Measurements from ENCODE around the gene AMIGO1.

Gene AMIGO1, protein sequence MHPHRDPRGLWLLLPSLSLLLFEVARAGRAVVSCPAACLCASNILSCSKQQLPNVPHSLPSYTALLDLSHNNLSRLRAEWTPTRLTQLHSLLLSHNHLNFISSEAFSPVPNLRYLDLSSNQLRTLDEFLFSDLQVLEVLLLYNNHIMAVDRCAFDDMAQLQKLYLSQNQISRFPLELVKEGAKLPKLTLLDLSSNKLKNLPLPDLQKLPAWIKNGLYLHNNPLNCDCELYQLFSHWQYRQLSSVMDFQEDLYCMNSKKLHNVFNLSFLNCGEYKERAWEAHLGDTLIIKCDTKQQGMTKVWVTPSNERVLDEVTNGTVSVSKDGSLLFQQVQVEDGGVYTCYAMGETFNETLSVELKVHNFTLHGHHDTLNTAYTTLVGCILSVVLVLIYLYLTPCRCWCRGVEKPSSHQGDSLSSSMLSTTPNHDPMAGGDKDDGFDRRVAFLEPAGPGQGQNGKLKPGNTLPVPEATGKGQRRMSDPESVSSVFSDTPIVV

DNA sequence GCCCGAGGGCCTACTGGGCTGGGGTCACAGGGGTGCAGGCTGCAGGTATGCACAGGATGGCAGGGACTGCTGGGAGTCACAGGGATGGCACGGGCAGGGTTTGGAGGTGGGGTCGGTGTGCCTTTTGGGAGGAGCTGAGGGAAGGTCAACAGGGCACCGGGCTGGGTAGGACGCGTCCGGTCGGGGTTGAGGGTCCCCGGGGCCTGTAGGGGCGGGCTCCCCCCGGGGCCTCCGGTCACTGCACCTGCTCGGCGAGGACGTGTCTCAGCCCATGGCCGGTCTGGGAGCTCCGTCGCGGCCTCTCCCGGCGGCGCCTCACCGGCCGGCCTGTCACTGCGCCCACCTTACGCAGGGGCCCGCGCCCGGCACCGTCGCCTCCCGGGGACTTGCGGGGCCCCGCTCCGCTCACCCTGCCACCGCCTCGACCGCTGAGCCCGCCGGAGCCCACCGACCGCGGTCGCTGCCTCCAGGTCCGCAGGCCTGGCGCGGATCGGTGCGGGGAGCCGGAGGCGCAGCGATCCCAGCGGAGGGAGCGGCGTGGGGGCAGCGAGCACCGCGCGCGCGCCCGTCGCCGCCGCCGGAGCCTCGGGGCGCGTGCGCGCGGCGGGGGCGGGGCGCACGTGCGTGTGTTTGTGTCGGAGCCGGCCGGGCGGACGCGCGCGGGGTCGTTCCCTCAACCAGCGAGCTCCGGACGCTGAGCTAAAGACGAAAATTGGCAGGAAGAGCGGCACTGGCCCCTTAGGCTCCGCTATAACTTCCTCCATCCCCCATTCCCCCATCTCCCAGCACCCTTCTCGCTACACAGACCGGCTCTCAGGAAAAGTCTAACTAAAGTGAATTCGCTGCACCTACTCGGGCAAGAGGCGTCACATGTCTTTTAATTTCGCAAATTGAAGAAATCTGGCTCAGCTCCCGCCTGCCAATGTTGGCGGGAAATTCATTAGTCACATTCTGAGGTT, at the start of gene AMIGO1:
Gene AMIGO1, minus strand, starts transcription at position 552 of the 959 bp plus-strand sequence. CDS start 815 bp downstream, outside the sequence.
- no peak for DNase-seq (ENCODE audit: low spot score)

DNA sequence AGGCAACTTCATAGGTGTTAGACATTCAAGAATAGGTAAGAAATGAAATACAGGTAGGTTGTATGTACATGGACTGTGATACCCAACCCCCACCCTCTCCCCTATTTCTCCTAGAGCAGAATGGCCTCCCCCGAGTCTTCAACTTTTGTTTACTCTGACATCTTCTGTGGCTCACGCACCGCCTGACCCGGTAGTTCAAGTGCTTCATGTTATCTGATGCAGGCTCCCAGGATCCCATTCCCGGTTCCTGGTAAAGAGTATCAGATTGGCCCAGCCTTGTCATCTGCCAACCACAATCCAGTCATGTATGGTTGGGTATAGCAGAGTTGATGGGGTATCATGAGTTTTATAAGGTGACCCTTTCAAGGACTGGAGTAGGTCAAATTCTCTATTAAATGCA, 48.0 kb upstream of the AMIGO1 start:
- DNase-seq (ENCODE audit: low spot score): no peak

DNA sequence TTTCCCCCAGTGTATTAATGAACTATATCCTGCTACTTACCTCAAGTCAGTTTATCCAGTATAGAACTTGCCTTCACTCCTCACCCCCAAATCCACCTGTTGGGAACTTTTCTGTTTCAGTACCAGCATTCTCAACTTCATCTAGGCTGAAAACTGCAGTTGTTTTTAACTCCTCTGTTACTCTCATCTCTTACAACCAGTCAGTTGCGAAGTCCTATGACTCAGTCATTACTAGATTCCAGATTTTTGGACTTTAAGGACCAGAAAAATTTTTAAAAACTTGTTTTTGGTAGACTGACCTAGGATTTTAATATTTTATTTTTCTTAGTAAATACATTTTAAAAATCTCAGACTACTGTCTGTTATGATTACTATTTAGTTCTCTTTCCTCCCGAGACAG, 47.0 kb upstream of the AMIGO1 start:
- no peak for DNase-seq (ENCODE audit: low spot score)

DNA sequence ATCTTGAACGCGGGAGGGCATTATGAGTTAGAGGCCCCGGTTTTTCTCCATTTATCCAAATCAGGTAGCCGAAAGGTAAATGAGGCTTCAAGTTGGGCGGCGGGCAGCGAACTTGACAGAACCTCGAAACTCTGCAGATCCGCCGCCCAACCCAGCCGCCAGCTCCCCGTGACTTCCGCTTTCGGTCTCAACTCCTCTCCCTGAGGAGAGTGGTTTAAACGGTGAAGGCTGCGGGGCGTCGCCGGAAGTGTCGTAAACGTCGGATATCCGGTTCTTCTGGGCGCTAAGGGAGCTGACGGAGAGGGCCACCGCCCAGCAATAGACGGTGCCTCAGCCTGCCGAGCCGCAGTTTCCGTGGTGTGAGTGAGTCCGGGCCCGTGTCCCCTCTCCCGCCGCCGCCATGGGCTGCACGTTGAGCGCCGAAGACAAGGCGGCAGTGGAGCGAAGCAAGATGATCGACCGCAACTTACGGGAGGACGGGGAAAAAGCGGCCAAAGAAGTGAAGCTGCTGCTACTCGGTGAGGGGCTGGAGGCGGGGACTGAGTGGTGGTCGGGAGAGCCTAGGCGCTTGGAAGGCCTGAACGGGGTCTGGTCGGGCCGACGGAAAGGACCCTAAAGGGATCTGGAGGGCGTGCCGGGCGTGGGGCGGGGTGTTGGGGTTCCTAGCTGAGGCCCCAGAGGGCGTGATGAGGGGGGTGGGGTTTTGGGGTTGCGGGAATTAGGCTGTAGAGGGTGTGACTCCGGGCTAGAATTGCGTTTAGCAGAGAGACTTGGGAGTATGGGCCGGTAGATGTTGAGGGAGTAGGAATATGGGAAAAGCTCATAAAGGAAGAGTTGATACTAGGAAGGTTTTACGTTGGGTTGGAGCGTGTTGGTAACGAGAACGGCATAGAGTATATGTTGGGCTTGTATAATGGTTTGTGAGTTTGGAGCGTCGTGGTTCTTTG, 39.1 kb upstream of the AMIGO1 start, which contains the start of gene GNAI3:
Gene GNAI3, plus strand, starts transcription at position 295 of the 947 bp plus-strand sequence. Its CDS starts 106 bp downstream, at position 401.
- peak; percentile 94 for DNase-seq (ENCODE audit: low spot score)

DNA sequence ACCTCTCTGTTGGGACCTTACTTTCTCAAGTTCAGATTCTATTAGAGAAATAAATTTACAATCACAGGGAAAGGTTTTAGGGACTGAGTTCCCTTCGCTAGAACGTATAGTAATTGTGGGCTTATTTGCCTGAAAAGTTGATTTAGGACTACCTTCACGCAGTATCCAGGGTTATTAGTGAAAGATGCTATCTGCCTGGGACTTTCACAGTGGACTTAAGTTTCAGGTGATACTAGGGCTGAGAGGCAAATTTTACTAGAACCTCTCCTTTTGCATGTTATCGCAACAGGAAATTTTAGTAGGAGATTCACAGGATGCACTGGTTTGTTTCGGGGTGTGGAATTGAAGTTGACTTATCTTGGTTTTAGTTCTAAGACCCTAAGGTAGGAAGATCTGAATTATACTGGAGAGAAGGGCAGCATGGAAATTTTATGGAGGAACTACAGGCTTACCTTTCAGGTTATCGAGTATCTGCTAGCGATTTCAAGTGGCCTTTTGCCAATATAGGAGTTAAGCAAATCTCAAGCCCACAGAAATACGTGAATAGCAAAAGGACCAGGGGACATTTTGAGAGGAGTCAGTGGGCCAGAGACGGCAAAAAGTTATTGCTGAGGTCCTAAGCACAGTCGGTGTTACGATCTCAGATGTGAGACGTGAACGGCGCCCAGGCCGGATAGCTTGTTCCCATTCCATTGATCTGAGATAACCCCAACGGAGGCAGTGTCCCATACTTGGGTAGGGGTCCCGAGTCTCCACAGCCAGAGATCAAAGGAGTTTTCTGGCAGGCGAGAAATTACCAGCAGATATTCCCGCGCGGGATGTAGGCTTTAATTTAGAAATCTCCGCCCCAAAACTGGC, 38.2 kb upstream of the AMIGO1 start:
- peak; percentile 26 for DNase-seq (ENCODE audit: low spot score)

DNA sequence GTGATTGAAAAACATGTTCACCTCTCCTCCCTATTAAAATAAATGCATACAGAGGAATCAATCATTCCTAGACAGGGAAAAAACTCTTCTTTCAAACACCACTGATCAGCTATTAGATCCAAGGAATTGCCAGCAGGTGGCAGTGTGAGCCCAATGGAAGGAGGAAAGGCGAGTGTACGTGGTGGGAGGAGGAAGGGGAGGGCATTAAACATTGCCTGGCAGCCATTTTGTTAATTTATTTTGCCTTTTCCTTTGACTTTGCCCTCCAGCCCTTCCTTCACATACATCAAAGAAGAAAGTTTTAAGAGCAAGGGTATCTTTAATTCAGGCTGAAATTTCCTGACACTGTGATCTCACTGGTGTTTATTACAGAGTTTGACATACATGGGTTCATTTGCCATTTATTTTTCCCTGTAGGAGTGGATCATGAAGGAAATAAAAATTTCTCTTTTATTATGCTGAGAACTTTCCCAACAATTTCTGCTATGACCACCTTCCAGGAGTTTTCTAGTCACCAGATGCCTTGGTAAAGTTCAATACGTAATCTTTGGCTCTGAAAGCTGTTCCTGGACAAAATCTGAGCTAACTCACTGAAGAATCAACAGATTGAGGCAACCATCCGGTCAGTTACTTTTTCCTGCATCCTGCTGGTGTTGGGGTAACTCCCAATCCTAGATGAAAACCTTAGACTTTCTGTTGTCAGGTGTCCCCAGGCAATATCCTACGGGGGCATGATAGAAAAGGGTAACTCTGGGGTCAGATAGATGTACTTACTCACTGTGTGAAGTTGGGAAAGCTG, 37.0 kb upstream of the AMIGO1 start:
- peak; percentile 88 for DNase-seq (ENCODE audit: low spot score)

DNA sequence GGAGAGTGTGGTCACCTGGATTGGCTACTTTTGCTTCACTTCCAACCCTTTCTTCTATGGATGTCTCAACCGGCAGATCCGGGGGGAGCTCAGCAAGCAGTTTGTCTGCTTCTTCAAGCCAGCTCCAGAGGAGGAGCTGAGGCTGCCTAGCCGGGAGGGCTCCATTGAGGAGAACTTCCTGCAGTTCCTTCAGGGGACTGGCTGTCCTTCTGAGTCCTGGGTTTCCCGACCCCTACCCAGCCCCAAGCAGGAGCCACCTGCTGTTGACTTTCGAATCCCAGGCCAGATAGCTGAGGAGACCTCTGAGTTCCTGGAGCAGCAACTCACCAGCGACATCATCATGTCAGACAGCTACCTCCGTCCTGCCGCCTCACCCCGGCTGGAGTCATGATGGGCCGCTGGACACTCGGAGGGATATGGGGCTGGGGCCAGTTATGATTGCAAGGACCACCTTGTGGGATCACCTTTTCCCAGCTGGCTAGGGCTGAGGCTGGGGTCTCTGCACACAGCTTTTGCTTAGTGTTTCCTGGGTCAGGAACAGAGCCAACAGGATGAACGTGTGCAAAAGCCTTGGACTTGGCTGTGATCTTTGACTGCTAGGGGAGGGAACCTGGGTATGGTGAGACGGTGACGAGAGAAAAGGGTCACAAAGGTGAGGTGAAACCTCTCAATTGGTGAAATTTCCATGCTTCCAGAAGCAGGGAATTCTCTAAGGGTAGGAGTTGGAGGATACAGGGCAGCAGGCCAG, 34.6 kb upstream of the AMIGO1 start:
- no peak for DNase-seq (ENCODE audit: low spot score)

DNA sequence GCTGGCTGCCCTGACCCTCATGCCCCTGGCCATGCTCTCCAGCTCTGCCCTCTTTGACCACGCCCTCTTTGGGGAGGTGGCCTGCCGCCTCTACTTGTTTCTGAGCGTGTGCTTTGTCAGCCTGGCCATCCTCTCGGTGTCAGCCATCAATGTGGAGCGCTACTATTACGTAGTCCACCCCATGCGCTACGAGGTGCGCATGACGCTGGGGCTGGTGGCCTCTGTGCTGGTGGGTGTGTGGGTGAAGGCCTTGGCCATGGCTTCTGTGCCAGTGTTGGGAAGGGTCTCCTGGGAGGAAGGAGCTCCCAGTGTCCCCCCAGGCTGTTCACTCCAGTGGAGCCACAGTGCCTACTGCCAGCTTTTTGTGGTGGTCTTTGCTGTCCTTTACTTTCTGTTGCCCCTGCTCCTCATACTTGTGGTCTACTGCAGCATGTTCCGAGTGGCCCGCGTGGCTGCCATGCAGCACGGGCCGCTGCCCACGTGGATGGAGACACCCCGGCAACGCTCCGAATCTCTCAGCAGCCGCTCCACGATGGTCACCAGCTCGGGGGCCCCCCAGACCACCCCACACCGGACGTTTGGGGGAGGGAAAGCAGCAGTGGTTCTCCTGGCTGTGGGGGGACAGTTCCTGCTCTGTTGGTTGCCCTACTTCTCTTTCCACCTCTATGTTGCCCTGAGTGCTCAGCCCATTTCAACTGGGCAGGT, 33.9 kb upstream of the AMIGO1 start:
- no peak for DNase-seq (ENCODE audit: low spot score)

DNA sequence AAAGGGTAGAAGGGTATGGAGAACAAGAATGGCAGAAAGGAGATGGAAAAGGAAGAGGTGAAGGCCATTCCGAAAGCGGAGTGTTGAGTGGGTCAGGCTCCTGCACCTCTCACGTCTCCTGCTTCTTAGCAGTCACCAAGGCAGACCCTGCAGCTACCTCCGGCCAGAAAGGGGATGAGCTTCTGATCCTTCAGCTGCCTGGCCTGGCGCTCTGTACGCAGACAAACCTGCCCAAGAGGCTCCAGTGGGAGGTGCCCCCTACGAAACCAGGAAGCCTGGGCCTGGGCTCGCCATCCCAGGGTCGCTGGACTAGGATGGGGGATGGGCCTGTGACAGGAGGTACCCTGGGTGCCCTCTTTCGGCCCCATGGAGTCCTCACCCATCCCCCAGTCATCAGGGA, 33.1 kb upstream of the AMIGO1 start:
- no peak for DNase-seq (ENCODE audit: low spot score)

DNA sequence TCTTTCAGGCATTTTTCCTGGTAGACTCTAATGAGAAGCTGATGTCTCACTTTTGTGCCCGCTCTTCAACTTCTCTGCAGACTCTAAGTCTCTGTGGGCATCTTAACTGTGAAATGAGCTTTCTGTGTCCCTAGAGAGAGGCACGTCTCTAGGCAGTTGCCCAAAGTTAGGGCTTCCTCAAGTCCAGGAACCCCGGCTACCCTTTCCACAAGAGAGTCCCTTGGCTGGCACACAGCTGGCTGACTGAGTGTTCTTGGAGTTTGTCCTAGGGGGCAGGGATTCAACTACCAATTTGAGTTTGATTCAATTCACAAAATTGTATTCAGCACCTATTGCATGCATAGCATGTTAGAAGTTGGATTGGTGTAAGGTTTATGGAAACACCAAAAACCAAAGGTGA, 31.6 kb upstream of the AMIGO1 start:
- no peak for DNase-seq (ENCODE audit: low spot score)

DNA sequence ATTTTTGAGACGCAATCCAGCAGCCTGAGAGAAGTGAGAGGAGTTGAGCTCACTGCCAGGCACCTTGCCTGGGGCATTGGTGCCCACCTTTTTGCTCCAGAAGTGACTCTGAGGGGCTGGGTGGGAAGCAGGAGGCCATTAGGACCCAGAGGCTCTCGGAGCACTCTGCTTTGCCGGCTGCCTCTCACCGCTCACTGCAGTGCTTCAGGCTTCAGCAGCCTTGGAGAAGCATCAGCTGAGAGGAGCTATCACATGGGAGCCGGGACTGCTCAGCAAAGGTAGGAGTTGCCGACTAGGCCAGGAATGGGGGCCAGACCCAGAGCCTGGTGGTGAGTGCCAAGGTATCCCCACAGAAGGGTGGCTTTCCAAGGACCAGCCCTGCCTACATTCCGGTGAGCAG, 30.1 kb upstream of the AMIGO1 start, which contains the start of gene GPR61:
Gene GPR61, plus strand, starts transcription at position 197 of the 400 bp plus-strand sequence. CDS start 3,151 bp downstream, outside the sequence.
- no peak for DNase-seq (ENCODE audit: low spot score)

DNA sequence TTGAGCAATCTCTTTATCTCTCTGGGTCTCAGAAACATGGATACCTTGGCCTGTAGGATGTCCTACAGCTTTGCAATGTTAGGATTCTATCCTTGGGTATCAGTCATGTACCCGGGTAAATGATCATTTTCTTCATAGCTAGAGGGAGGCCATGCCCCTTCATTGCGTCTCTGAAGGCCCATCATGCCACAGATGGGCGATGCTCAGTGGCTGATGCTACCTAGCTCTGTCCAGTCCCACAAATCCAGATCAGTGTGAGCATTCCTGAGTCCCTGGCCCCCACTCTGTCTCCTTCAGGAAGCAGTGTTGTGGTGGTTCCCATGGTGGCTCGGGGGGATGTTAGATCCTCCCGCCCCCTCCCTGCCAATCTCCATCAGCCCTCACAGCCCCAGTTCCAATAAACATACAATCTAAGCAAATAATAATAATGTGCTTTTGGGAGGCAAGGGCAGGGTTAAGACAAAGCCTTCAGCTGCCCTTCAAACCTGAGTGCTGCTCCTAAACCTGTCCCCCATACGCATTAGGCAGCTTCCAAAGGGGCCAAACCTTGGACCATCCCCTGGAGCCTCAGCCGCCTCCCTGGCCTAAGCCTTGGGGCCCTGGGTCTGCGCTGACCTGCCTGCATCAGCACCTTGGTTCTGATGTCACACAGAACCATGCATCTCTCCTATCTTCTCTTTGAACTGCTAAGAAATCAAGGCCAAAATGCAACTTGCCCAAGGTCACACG, 29.5 kb upstream of the AMIGO1 start:
- DNase-seq (ENCODE audit: low spot score): no peak

DNA sequence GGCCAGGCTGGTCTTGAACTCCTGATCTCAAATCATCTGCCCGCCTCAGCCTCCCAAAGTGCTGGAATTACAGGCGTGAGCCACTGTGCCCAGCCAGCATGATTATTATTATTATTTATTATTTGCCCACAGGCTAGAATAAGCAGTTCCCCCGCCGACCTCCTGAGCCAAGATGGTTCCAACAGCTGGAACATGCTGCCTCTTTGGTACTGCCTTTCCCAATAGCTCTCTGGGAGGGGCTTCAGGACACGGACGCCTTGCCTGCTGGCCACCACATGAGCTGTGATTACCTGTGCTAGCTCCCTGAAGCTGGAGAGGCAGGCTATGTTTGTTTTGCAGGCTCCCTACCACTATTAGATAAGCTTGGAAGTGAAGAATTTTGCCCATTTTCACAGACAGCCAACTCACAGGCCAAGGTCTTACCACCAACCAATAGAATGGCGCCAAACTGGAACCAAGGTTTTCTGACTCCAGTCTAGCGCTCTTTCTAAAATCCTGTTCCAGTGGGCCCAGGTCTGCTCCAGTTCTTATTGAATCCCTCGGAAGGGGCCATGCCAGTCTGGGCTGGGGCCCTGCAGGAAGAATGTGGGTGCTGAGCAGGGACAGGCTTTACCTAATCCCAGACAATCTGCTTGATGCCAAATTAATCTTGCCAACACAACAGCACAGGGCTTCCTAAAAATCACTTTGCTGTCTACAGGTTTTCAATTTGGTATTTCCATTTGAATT, 28.1 kb upstream of the AMIGO1 start:
- no peak for DNase-seq (ENCODE audit: low spot score)

DNA sequence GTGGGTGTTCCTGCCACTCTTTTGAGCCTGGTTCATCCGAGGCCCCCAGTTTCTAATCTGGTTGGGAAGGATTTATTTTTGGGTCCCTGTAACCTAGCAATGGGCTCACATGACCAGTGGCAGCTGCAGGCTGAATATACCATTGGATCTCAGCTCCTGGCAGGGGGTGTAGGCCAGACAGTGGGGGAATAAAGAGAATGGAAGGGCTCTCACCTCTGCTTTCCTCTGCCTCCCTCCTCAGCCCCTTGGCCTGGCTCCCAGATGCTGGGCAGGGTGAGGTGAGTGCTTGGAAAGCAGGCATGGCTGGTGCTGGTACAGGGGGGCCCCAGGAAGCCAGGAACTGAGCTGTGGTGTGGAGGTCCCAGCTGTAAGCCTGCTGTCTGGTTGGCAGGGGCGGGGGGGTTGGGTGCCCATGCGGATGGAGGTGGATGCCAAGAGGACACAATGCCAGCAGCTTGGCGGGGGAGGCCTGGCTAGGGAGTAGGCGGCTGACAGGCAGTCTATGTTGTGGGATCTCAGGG, 26.5 kb upstream of the AMIGO1 start:
- DNase-seq (ENCODE audit: low spot score): no peak

DNA sequence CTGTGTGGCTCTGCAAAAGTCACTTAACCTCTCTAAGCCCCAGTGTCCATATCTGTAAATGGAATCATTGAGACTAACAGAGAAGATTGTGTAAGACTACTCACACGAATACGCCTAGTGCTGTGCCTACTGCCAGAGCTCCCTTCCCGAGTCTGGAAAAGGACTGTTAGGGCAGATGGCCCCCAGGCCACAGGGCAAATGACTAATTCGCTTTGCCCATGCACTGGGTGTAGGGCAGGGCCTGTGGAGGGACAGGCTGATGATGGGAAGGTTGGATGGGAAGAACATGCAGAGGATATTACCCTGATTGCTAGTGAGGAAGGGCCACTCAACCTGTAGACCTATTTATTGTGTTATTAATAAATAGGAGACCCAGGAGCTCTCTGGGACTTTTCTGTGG, 26.0 kb upstream of the AMIGO1 start:
- no peak for DNase-seq (ENCODE audit: low spot score)

DNA sequence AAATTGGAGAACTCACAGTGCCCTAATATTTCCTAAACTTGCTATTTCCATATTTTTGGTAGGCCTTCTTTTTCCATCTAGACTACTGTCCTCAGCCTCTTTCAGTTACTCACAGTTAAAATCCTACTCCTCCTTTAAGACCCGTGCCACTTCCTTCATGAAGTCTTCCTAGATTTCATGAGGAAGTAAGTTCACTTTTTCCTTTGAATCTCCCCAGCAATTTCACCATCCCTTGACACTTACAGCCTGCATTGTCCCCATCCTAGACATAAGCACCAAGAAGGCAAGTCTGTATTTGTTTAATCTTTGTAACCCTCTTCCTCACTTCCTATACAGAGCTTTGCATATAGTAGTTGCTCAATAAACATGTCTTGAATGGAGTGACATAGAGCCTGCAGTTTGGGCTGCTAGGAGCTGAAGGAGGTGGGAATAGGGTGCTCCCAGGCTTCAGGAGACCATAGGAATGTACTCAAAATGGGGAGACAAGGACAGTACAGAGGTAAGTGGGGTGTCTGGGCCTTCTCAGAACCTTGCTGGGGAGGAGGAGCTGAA, 24.9 kb upstream of the AMIGO1 start:
- DNase-seq (ENCODE audit: low spot score): no peak

Measured in kidney capillary endothelial cell (primary cell).